H1 (cell line): ENCODE results near the gene CAMTA2. TPM values are rescaled to one million over a fixed set of nuclear protein-coding genes. Genes with fewer than 3 reads are reported as not detected.

Experiments
- CTCF ChIA-PET: fragments of 300-600 bp; sonication (Branson Sonifier 250); formaldehyde crosslinking; loops from one replicate; lab custom pipeline; 2021; ENCODE audit not compliant: partially characterized antibody; lab: Charles Lee
- POLR2A ChIA-PET: fragments of 300-600 bp; sonication (Branson Sonifier 250); formaldehyde crosslinking; loops from one replicate; lab custom pipeline; 2021; ENCODE audit warnings: inconsistent platforms; ENCODE audit not compliant: partially characterized antibody; lab: Charles Lee
- DNase-seq, 2 experiments: peaks; one replicate each; pipeline versions ENCODE4 v3.0.0 to v3.0.0-alpha.2; 2010 to 2022; ENCODE audit warnings: low spot score in 2 of 2, low read depth in 1 of 2, mixed read lengths in 1 of 2
- FAIRE-seq: peaks from 2 replicates; lab custom pipeline; 2011; peaks lifted over from hg19 to GRCh38; lab: Jason Lieb, UNC
- H2AFZ ChIP-seq: 2 replicates; pipeline ENCODE4 v1.8.1; 2012; ENCODE audit warnings: low read length, inconsistent platforms
- H2AK5ac ChIP-seq: 2 replicates; pipeline ENCODE4 v1.6.1; 2013; ENCODE audit warnings: low read depth, low read length
- H2BK120ac ChIP-seq: replicated peaks from 2 replicates; pipeline ENCODE3; 2013; ENCODE audit warnings: low read depth, low read length, inconsistent platforms
- H2BK12ac ChIP-seq: 2 replicates; pipeline ENCODE4 v1.6.1; 2013; ENCODE audit warnings: low read depth, low read length
- H2BK15ac ChIP-seq: 2 replicates; pipeline ENCODE4 v1.6.1; 2013; ENCODE audit warnings: low read length
- H2BK20ac ChIP-seq: 2 replicates; pipeline ENCODE4 v1.6.1; 2013; ENCODE audit warnings: low read length
- H2BK5ac ChIP-seq: 2 replicates; pipeline ENCODE4 v1.6.1; 2013; ENCODE audit warnings: low read depth, low read length
- H3K14ac ChIP-seq: 2 replicates; pipeline ENCODE4 v1.6.1; 2013; ENCODE audit warnings: inconsistent platforms; ENCODE audit not compliant: insufficient read length
- H3K18ac ChIP-seq: 2 replicates; pipeline ENCODE4 v1.6.1; 2013; ENCODE audit warnings: low read length; ENCODE audit errors: extremely low read depth
- H3K23ac ChIP-seq: 2 replicates; pipeline ENCODE4 v1.6.1; 2013; ENCODE audit warnings: inconsistent platforms; ENCODE audit not compliant: insufficient read length
- H3K23me2 ChIP-seq: 2 replicates; pipeline ENCODE4 v1.6.1; 2013; ENCODE audit warnings: low read depth, low read length
- H3K27ac ChIP-seq: 2 replicates; pipeline ENCODE4 v1.6.1; 2011; ENCODE audit warnings: low read depth, low read length, inconsistent platforms
- H3K27me3 ChIP-seq, 4 experiments: replicated peaks in 1 of 4; 1 replicate in 1 of 4; 2 replicates in 3 of 4; pipeline versions ENCODE4 v1.6.1 to v1.8.1; 2011 to 2013; ENCODE audit warnings: low read length in 3 of 4, mild to moderate bottlenecking in 3 of 4, inconsistent platforms in 2 of 4, mixed read lengths in 2 of 4, moderate library complexity in 1 of 4; ENCODE audit not compliant: control insufficient read depth in 3 of 4, insufficient read depth in 3 of 4; ENCODE audit errors: extremely low read depth in 1 of 4
- H3K36me3 ChIP-seq, 4 experiments: 2 replicates each; pipeline versions ENCODE4 v1.6.1 to v1.8.1; 2011 to 2013; ENCODE audit warnings: mild to moderate bottlenecking in 4 of 4, low read length in 3 of 4, moderate library complexity in 2 of 4, control low read depth in 1 of 4, inconsistent platforms in 1 of 4; ENCODE audit not compliant: insufficient read depth in 4 of 4, control insufficient read depth in 2 of 4
- H3K4ac ChIP-seq: replicated peaks from 2 replicates; pipeline ENCODE3; 2013; ENCODE audit warnings: low read length, low read depth, mixed read lengths, inconsistent platforms; ENCODE audit not compliant: insufficient read length
- H3K4me1 ChIP-seq, 4 experiments: replicated peaks in 1 of 4; 1 replicate in 1 of 4; 2 replicates in 3 of 4; pipeline versions ENCODE4 v1.6.1 to v1.8.1; 2011 to 2013; ENCODE audit warnings: low read length in 3 of 4, inconsistent platforms in 2 of 4, mixed read lengths in 1 of 4; ENCODE audit not compliant: insufficient read depth in 4 of 4, control insufficient read depth in 3 of 4
- H3K4me2 ChIP-seq, 2 experiments: 2 replicates each; pipeline versions ENCODE4 v1.6.1 to v1.8.1; 2011 to 2013; ENCODE audit warnings: low read depth in 2 of 2, low read length in 2 of 2, control low read depth in 1 of 2, inconsistent platforms in 1 of 2, mild to moderate bottlenecking in 1 of 2; ENCODE audit not compliant: insufficient read depth in 1 of 2
- H3K4me3 ChIP-seq, 4 experiments: fragments of 200-600, 300-600 bp in 1 of 4; sonication (generic), shearing (Covaris generic), sonication (Bioruptor Twin) in 1 of 4; 2 replicates each; pipeline versions ENCODE4 v1.5.1 to v1.8.1; 2011 to 2016; ENCODE audit warnings: low read length in 4 of 4, low read depth in 3 of 4, control low read depth in 2 of 4, inconsistent platforms in 2 of 4, mild to moderate bottlenecking in 2 of 4, mixed read lengths in 1 of 4, moderate library complexity in 1 of 4; ENCODE audit not compliant: insufficient read depth in 2 of 4; ENCODE audit errors: extremely low read depth in 1 of 4
- H3K56ac ChIP-seq: replicated peaks from 2 replicates; pipeline ENCODE3; 2013; ENCODE audit warnings: low read depth, mild to moderate bottlenecking, mixed read lengths, low read length, inconsistent platforms; ENCODE audit not compliant: insufficient read length
- H3K79me1 ChIP-seq: 2 replicates; pipeline ENCODE4 v1.6.1; 2013; ENCODE audit warnings: low read depth, low read length, control low read depth
- H3K79me2 ChIP-seq, 2 experiments: 2 replicates each; pipeline versions ENCODE4 v1.6.1 to v1.8.1; 2012 to 2013; ENCODE audit warnings: low read length in 2 of 2, mild to moderate bottlenecking in 2 of 2, inconsistent platforms in 1 of 2; ENCODE audit not compliant: insufficient read depth in 2 of 2, control insufficient read depth in 1 of 2
- H3K9ac ChIP-seq, 4 experiments: replicated peaks in 1 of 4; 1 replicate in 1 of 4; 2 replicates in 3 of 4; pipeline versions ENCODE4 v1.6.1 to v1.8.1; 2011 to 2013; ENCODE audit warnings: low read depth in 3 of 4, low read length in 3 of 4, control low read depth in 2 of 4, mild to moderate bottlenecking in 2 of 4, moderate library complexity in 2 of 4, inconsistent platforms in 1 of 4; ENCODE audit errors: extremely low read depth in 1 of 4
- H3K9me3 ChIP-seq, 2 experiments: 2 replicates each; pipeline versions ENCODE4 v1.6.1 to v1.8.1; 2012 to 2013; ENCODE audit warnings: mild to moderate bottlenecking in 2 of 2, moderate library complexity in 2 of 2, control low read depth in 1 of 2, inconsistent platforms in 1 of 2, low read depth in 1 of 2, low read length in 1 of 2, mixed read lengths in 1 of 2; ENCODE audit not compliant: insufficient read depth in 2 of 2
- H4K20me1 ChIP-seq, 2 experiments: replicated peaks in 1 of 2; 2 replicates each; pipeline versions ENCODE3 to v1.8.1; 2011 to 2013; ENCODE audit warnings: inconsistent platforms in 2 of 2, low read length in 2 of 2, mild to moderate bottlenecking in 1 of 2; ENCODE audit not compliant: insufficient read depth in 2 of 2, control insufficient read depth in 1 of 2
- H4K5ac ChIP-seq: 2 replicates; pipeline ENCODE4 v1.6.1; 2013; ENCODE audit warnings: low read length, low read depth, mixed read lengths, inconsistent platforms; ENCODE audit not compliant: insufficient read length
- H4K8ac ChIP-seq: 2 replicates; pipeline ENCODE4 v1.8.0; 2013; ENCODE audit warnings: mild to moderate bottlenecking, moderate library complexity, low read length, inconsistent platforms; ENCODE audit not compliant: insufficient read depth; ENCODE audit errors: extremely low read depth
- H4K91ac ChIP-seq: replicated peaks from 2 replicates; pipeline ENCODE3; 2013; ENCODE audit warnings: low read length, mixed read lengths, inconsistent platforms; ENCODE audit not compliant: insufficient read length
- CTBP2 ChIP-seq: IDR thresholded peaks from 2 replicates; pipeline ENCODE4 v1.7.0; 2011; ENCODE audit warnings: borderline replicate concordance, mild to moderate bottlenecking, moderate library complexity, mixed read lengths, low read length; ENCODE audit not compliant: insufficient read depth, insufficient read length
- FOSL1 ChIP-seq: IDR thresholded peaks from 2 replicates; pipeline ENCODE4 v1.6.1; 2011; ENCODE audit warnings: mild to moderate bottlenecking, low read depth, low read length, moderate library complexity; ENCODE audit not compliant: insufficient read depth
- GTF2F1 ChIP-seq: IDR thresholded peaks from 2 replicates; pipeline ENCODE4 v1.6.1; 2012; ENCODE audit warnings: low read depth, low read length, improper control_type of control experiment, borderline replicate concordance
- HDAC2 ChIP-seq, 2 experiments: fragments of 300-600 bp in 1 of 2; sonication (generic) in 1 of 2; IDR thresholded peaks; 2 replicates each; pipeline ENCODE4 v1.6.1; 2011 to 2012; ENCODE audit warnings: low read depth in 2 of 2, low read length in 2 of 2, mild to moderate bottlenecking in 2 of 2, moderate library complexity in 2 of 2, borderline replicate concordance in 1 of 2, inconsistent platforms in 1 of 2
- KDM4A ChIP-seq: IDR thresholded peaks from one replicate; pipeline ENCODE4 v1.7.1; 2012; ENCODE audit warnings: low read depth, mild to moderate bottlenecking, moderate library complexity, low read length, inconsistent platforms; ENCODE audit not compliant: severe bottlenecking
- KDM5A ChIP-seq: fragments of 200-600 bp; IDR thresholded peaks from 2 replicates; pipeline ENCODE4 v1.7.1; 2012; ENCODE audit warnings: mild to moderate bottlenecking, low read length, inconsistent platforms, mixed read lengths
- SIN3A ChIP-seq, 2 experiments: IDR thresholded peaks in 1 of 2; conservative IDR thresholded peaks in 1 of 2; 2 replicates each; pipeline ENCODE4 v1.6.1; 2011 to 2012; ENCODE audit warnings: low read length in 2 of 2, improper control_type of control experiment in 1 of 2, low read depth in 1 of 2, mild to moderate bottlenecking in 1 of 2
- SP1 ChIP-seq: IDR thresholded peaks from 2 replicates; pipeline ENCODE4 v1.6.1; 2011; ENCODE audit warnings: low read depth, low read length
- TAF1 ChIP-seq: IDR thresholded peaks from 2 replicates; pipeline ENCODE4 v1.6.1; 2011; ENCODE audit warnings: mild to moderate bottlenecking, low read depth, low read length
- TEAD4 ChIP-seq: IDR thresholded peaks from 2 replicates; pipeline ENCODE4 v1.6.1; 2012; ENCODE audit warnings: low read depth, low read length, inconsistent platforms, mixed read lengths
- WGBS, 2 experiments: shearing (Covaris generic) in 1 of 2; methylation state at CpG; one replicate each; pipeline versions ENCODE4 v1.1.6 to v1.1.7; 2013 to 2015; ENCODE audit warnings: low lambda C conversion rate in 2 of 2, mixed read lengths in 2 of 2, inconsistent platforms in 1 of 2, low coverage in 1 of 2, missing lambda C conversion rate in 1 of 2; ENCODE audit not compliant: insufficient replicate concordance in 2 of 2, insufficient coverage in 1 of 2, insufficient read length in 1 of 2; ENCODE audit errors: extremely low coverage in 1 of 2, missing lambda C conversion rate in 1 of 2; 5-methylcytosine and 5-hydroxymethylcytosine counted together
- polyA plus RNA-seq, 7 experiments: library from polyadenylated mRNA; depleted of rRNA in 3 of 7; stranded (reverse) in 5 of 7; unstranded in 2 of 7; fragments of >200 nt in 5 of 7; fragments of 200-250 nt in 2 of 7; gene quantifications; 1 replicate in 5 of 7; 2 replicates in 1 of 7; 4 replicates in 1 of 7; pipeline versions ENCODE4 v1.2.1 to v1.2.3, GENCODE V29; 2011 to 2013; ENCODE audit warnings: missing spikeins in 2 of 7, mixed read lengths in 2 of 7
- total RNA-seq: library from RNA; stranded (reverse); fragmentation: NEBNext Ultra II Directional; extraction: Animal tissue kit (Norgen Biotek cat#: 25700); gene quantifications from 2 replicates; pipeline ENCODE4 v1.2.1, GENCODE V29; 2021

Gene CAMTA2
- total and polyA plus RNA-seq, 2 of the 8 experiments (the other 6 are each of a cell fraction or from before 2014, with no cell fraction given): 5.5 to 12.0 TPM

DNA sequence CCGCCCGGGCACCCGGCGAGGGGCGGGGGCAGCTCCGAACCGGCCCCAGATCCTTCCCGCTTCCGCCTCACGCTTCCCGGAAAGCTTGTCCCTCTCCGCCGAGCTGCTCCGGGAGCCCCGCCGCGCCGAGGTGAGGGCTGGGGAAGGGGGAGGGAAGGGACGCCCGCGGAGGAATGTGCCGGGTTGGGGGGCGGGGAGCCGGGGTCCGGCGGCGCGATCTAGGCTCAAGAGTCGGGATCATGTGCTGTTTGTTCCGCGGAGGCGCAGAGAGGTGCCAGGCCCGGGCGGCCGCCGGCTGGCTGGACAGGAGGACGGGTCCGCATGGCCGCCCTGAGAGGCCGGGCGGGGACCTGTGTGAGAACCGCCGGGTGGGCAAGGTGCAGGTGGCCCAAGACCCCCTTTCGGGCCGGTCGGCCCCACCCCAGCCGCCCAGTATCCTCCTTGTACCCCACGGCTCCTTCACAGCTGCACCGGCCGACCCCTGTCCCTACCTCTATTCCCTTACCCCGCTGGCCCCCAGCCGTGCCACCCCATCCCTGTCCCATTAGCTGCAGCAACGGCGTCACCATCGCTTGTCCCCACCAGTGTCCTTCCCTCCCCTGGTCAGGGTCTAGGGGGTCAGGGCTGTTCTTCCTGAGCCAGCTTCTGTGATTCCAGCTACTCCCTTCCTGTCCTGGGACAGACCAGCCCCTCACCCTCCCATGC, 10.7 kb upstream of the CAMTA2 start:
- Histone ChIP-seq H3K27ac (no peak overlapping the region), H3K23me2 (peaks cover 11% of the 10 kb centered on the region), H3K79me1 (peaks cover 11% of the 10 kb centered on the region), H3K36me3 (peaks cover 11 to 22% (median 15%) of the 10 kb centered on the region in 4 experiments; a peak in 7 of 8 replicates), H3K14ac (peak overlapping the region; percentile 50), H4K5ac (no peak overlapping the region), H4K8ac (peak overlapping the region; percentile 22; the same call in 1 of the 2 replicates), H3K9me3 (no peaks in the 10 kb centered on the region), H2BK120ac (no peak overlapping the region), H2AFZ (no peak overlapping the region), H3K27me3 (peaks cover 0 to 13% (median 1%) of the 10 kb centered on the region in 4 experiments; a peak in 4 of 7 replicates), H3K4me1 (peaks cover 4 to 17% (median 8%) of the 10 kb centered on the region in 4 experiments), H3K4me2 (peak overlapping the region; percentile 97 to 100), H3K56ac (peak overlapping the region; percentile 28), H3K18ac (peak overlapping the region; percentile 55), H2BK20ac (no peak overlapping the region), H3K23ac (no peak overlapping the region), H4K91ac (peak overlapping the region; percentile 75), H4K20me1 (peaks cover 2 to 12% of the 10 kb centered on the region in 2 experiments), H2BK15ac (peak overlapping the region; percentile 88; the same call in 1 of the 2 replicates), H3K79me2 (peaks cover 0 to 19% of the 10 kb centered on the region in 2 experiments; a peak in 2 of 4 replicates), H3K4ac (peak overlapping the region; percentile 96), H2BK5ac (0 out of 2 replicates have a peak overlapping the region, but pooled peaks have one; percentile 78), H3K9ac (peak overlapping the region; percentile 51 to 79 (median 68); a peak in 6 of 7 replicates), H2BK12ac (no peak overlapping the region), H2AK5ac (peak overlapping the region; percentile 65; the same call in 1 of the 2 replicates), H3K4me3 (peak overlapping the region; percentile 75 to 80 (median 78))
- peak in 1 of 2 experiments; percentile 85 for DNase-seq
- ChIA-PET POLR2A (interaction anchor here (0.5 to 4.7 kb wide), 13 partner anchors 10 to 104 kb away, joined by 3 to 36 read pairs (median 4); partner anchors contain the start of genes CAMTA2, PFN1, RNF167 and SLC25A11), CTCF (interaction anchor here (0.8 to 2.2 kb wide), 6 partner anchors 11 to 89 kb away, joined by 3 to 13 read pairs (median 3); partner anchors contain the start of gene CAMTA2)
- no peak for FAIRE-seq
- 0% methylated on average over 20 of the region's 55 CpGs; no CpG with 5 or more reads in 1 of the 2 experiments for WGBS, 2 experiments
- 0 out of 4 replicates have a peak, but pooled peaks of 1 of the 2 experiments have one; percentile 12 for TF ChIP-seq HDAC2 (IDR thresholded peaks at IDR 0.05; ENCODE audit: borderline replicate concordance in 1 of 2, low read depth in 2 of 2, low read length in 2 of 2)
- no peak for TF ChIP-seq KDM5A
- TF ChIP-seq SP1: no peak
- no peak for TF ChIP-seq FOSL1
- TF ChIP-seq TAF1: 0 out of 2 replicates have a peak, but pooled peaks have one; percentile 12
- TF ChIP-seq KDM4A: peak; percentile 5
- peak; percentile 65; the same call in 1 of the 2 replicates for TF ChIP-seq TEAD4
- TF ChIP-seq CTBP2: no peak
- TF ChIP-seq SIN3A (conservative IDR thresholded peaks at IDR 0.05 in 1 of 2, IDR thresholded peaks at IDR 0.05 in 1 of 2; ENCODE audit: low read depth in 1 of 2, low read length in 2 of 2): peak in 1 of 2 experiments; percentile 47; a peak in 1 of 4 replicates
- TF ChIP-seq GTF2F1: no peak
